Sigmoid colon (tissue), 4 donors: Measurements from ENCODE around the gene PPL.

Experiments used
- EP300 ChIP-seq, 4 donors: sonication (generic); formaldehyde crosslinking; IDR thresholded peaks; one replicate each; pipeline ENCODE4 v1.6.1; 2017; ENCODE audit warnings: antibody characterized with exemption in 4 of 4
- POLR2A ChIP-seq, 2 donors: fragments of 450-650 bp; IDR thresholded peaks; one replicate each; pipeline ENCODE4 v1.6.1; 2016; ENCODE audit warnings: antibody characterized with exemption in 2 of 2, mild to moderate bottlenecking in 2 of 2, moderate library complexity in 2 of 2
- POLR2AphosphoS5 ChIP-seq, 4 donors: sonication (generic); formaldehyde crosslinking; IDR thresholded peaks; one replicate each; pipeline ENCODE4 v1.6.1; 2017; ENCODE audit warnings: antibody characterized with exemption in 4 of 4
- TF ChIP-seq, protein P1 (sequence below), 4 experiments: fragments of 450-650 bp in 3 of 4; fragments of 200-600 bp in 1 of 4; IDR thresholded peaks; one replicate each; pipeline ENCODE4 v1.5.1; 2016 to 2019; ENCODE audit warnings: antibody characterized with exemption in 4 of 4, mild to moderate bottlenecking in 3 of 4, moderate library complexity in 2 of 4

DNA sequence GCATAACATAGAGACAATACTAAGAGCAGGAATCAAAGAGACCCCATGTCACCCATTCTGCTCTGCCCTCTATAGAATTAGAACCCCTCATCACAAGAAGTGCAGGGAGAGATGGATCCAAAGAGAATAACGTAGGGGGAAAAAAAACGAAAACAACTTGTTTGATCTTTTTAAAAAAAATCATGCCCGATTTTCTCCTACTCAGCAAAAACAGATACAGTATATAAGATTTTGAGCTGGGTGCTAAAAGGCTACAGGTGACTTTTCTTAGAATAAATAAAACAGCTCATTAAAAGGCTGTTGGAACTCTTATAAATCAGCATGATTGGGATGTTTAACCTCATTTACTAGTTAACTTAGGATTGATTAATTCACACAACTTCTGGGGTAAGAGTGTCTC lies 72.2 kb downstream of the PPL start:
- TF ChIP-seq, protein P1, sequence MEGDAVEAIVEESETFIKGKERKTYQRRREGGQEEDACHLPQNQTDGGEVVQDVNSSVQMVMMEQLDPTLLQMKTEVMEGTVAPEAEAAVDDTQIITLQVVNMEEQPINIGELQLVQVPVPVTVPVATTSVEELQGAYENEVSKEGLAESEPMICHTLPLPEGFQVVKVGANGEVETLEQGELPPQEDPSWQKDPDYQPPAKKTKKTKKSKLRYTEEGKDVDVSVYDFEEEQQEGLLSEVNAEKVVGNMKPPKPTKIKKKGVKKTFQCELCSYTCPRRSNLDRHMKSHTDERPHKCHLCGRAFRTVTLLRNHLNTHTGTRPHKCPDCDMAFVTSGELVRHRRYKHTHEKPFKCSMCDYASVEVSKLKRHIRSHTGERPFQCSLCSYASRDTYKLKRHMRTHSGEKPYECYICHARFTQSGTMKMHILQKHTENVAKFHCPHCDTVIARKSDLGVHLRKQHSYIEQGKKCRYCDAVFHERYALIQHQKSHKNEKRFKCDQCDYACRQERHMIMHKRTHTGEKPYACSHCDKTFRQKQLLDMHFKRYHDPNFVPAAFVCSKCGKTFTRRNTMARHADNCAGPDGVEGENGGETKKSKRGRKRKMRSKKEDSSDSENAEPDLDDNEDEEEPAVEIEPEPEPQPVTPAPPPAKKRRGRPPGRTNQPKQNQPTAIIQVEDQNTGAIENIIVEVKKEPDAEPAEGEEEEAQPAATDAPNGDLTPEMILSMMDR (IDR thresholded peaks at IDR 0.05), result no peak
- TF ChIP-seq EP300 (IDR thresholded peaks at IDR 0.05) (no peak), POLR2A (IDR thresholded peaks at IDR 0.05) (no peak), POLR2AphosphoS5 (IDR thresholded peaks at IDR 0.05) (no peak)
